ENCODE measurements around the gene NRL.

Gene NRL

DNA sequence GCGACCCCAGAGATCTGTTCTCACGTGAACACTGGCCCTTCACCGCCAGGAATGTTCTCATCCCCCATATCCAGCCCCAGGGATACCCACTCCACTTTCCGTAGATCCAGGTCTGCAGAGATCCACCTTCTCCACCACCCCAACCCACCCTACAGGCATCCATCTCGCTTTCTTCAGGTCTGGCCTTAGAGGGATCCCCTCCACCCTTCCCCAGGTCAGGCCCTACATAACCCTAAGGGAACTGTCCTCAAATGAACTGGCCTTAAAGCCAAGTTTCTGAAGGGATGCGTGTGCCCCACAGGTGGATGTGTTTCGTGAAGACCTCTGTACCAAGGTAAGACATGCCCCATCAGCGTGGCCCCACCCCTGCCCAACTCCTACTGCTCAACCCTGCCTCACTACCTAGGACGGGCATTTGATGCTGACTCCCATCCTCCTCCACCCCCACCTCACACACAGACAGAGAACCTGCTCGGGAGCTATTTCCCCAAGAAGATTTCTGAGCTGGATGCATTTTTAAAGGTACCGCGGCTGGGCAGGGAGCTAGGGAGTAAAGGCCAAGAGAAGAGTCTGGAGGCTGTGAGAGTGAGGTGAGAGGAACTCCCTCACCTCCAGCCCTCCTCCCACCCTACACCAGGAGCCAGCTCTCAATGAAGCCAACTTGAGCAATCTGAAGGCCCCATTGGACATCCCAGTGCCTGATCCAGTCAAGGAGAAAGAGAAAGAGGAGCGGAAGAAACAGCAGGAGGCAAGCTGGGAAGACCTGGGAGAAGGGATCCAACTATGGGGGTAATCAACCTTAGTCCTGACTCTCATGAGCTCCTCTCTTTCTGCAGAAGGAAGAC lies 22.2 kb upstream of the NRL start:
- Mint-ChIP-seq H3K9me3 (no peaks in the 10 kb centered on the region), H3K4me3 (peak overlapping the region; percentile 87), H3K27ac (peak overlapping the region; percentile 92), H3K4me1 (peaks cover 64% of the 10 kb centered on the region), H3K36me3 (peaks cover 54% of the 10 kb centered on the region)
- ATAC-seq (no peak), DNase-seq (ENCODE audit: low spot score in 2 of 2) (no peak)

DNA sequence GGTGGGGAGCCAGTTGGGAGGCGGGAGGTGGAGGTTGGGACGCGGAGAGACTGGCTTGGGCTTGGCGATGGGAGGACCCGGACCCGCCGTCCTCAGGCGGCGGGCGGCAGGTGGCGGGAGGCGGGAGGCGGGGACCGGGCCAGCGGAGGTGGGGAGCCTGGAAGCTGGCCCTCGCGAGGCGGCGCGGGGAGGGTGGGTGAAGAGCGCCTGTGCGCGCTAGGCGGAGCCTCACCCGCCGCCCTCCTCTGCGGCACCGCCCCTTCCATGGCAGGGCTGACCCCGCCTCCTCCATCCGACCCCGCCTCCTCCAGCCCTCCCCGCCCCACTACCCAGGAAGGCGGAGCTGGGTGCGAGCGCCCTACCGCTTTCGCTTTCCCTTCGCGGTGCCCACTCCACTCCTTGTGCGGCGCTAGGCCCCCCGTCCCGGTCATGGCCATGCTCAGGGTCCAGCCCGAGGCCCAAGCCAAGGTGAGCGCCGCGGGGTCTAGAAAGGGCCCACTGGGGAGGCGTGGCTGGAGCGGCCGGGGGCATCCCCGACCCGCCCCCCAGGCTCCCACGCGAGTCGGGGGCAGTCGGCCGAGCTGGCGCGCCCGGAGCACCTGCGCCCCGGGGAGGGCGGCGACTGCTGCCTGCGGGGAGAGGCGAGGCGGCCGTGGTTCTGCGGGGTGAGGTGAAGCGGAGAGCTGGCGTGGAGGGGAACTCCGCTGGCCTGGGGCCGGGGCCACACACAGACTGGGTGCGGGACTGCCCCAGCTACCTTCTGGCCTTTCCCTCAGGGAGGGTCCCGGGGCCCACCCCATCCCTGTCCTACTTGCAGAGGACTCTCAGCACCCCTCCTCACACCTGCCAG lies 21.3 kb upstream of the NRL start, which contains the start of gene PSME1:
PSME1 (plus strand) TSS at position 361 of the 850 bp plus-strand sequence; CDS start at position 430, 69 bp downstream.
- H3K4me3 Mint-ChIP-seq = peak within 1 kb of the TSS; percentile 87
- no peaks in the 10 kb centered on the region for H3K9me3 Mint-ChIP-seq
- DNase-seq (ENCODE audit: low spot score in 2 of 2) (peak; percentile 91 to 97), ATAC-seq (peak; percentile 94)
- H3K36me3 Mint-ChIP-seq = peaks cover 46% of the 10 kb centered on the region
- H3K27ac Mint-ChIP-seq = peak within 1 kb of the TSS; percentile 92
- H3K4me1 Mint-ChIP-seq = peaks cover 64% of the 10 kb centered on the region

DNA sequence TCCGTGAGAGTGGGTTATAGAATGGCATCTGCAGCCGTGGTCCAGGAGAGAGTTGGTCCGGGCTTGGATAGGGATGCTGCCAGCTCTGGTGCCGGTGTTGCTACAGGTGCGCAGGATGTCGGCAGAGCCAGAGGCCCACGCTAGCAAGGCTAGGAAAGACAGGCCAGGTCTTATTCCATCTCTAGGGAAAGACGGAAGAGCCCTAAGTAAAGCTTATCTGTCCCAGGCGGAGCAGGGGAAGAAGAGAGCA lies 20.8 kb upstream of the NRL start:
- Mint-ChIP-seq H3K36me3 (peaks cover 40% of the 10 kb centered on the region), H3K27ac (peak overlapping the region; percentile 81), H3K4me1 (peaks cover 59% of the 10 kb centered on the region), H3K4me3 (peak overlapping the region; percentile 87), H3K9me3 (no peaks in the 10 kb centered on the region)
- peak; percentile 2 for ATAC-seq
- no peak for DNase-seq (ENCODE audit: low spot score in 2 of 2)

DNA sequence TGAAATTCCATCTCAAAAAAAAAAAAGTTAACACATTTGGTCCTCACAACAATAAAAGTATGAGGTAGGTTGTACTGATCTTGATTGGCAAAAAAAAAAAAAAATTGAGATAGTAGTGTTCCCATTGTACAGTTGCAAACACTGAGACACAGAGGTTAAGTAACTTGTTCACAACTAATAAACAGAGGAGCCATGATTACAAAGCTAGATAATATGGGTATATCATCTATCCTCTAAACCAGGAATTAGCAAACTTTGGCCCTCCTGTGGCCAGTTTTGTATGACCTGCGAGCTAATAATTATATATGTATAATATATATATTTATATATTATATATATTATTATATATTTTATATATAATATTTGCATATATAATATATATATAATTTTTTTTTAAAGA lies 19.0 kb upstream of the NRL start:
- ATAC-seq (no peak), DNase-seq (ENCODE audit: low spot score in 2 of 2) (no peak)
- H3K27ac Mint-ChIP-seq = no peak overlapping the region
- H3K36me3 Mint-ChIP-seq = peaks cover 23% of the 10 kb centered on the region
- H3K4me3 Mint-ChIP-seq = no peak overlapping the region
- no peaks in the 10 kb centered on the region for H3K9me3 Mint-ChIP-seq
- H3K4me1 Mint-ChIP-seq = peaks cover 47% of the 10 kb centered on the region

DNA sequence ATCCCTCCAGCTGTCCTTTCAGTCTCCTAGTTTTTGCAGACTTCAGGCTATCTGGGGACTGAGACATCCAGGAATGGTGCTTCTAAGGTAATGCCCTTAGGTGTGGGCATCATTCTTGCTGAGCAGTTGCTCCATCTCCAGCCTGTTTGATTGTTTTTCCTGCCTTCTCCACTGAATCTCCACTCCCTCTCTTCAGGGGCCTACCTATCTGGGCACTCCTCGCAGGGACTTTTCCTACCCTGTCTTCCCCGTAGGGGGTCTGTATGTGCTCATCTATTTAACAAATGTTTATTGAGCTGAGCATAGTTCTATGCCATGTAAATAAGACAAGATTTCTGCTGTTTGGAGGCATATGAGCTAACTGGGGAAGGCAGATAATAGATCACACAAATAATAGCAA lies 18.2 kb upstream of the NRL start:
- peaks cover 39% of the 10 kb centered on the region for H3K4me1 Mint-ChIP-seq
- H3K4me3 Mint-ChIP-seq = no peak overlapping the region
- H3K9me3 Mint-ChIP-seq = no peaks in the 10 kb centered on the region
- H3K27ac Mint-ChIP-seq = peak overlapping the region; percentile 91
- ATAC-seq = no peak
- DNase-seq (ENCODE audit: low spot score in 2 of 2) = no peak
- H3K36me3 Mint-ChIP-seq = peaks cover 15% of the 10 kb centered on the region

DNA sequence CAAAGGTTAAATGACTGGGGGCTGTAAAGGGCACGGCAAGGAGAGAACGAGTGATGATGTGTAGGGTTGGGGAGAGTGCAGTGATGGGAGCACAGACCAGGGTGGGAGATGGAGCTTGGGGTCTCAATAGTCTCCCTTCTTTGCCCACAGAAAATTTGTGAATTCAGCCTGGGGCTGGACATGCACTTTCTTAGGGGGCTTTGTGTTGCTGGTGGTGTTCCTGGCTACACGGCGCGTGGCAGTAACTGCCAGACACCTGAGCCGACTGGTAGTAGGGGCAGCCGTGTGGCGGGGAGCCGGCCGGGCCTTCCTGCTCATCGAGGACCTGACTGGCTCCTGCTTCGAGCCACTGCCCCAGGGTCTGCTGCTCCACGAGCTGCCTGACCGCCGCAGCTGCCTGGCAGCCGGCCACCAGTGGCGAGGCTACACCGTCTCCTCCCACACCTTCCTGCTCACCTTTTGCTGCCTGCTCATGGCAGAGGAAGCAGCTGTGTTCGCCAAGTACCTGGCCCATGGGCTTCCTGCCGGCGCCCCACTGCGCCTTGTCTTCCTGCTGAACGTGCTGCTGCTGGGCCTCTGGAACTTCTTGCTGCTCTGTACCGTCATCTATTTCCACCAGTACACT lies 17.4 kb upstream of the NRL start:
- Mint-ChIP-seq H3K9me3 (no peaks in the 10 kb centered on the region), H3K4me3 (no peak overlapping the region), H3K36me3 (peaks cover 7% of the 10 kb centered on the region), H3K4me1 (peaks cover 31% of the 10 kb centered on the region), H3K27ac (peak overlapping the region; percentile 91)
- no peak for DNase-seq (ENCODE audit: low spot score in 2 of 2)
- no peak for ATAC-seq

DNA sequence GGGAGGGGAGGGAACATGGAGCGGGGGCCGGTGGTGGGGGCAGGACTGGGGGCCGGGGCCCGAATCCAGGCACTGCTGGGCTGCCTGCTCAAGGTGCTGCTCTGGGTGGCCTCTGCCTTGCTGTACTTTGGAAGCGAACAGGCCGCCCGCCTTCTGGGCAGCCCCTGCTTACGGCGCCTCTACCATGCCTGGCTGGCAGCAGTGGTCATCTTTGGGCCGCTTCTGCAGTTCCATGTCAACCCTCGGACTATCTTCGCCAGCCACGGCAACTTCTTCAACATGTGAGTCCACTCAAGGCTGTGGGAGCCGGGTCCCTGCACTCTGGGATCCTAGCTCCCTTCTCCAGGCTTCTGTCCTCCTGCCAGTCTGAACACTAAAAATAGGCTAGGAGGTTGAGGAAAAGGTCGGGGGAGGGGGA lies 16.8 kb upstream of the NRL start:
- ATAC-seq (no peak), DNase-seq (ENCODE audit: low spot score in 2 of 2) (no peak)
- peaks cover 25% of the 10 kb centered on the region for H3K4me1 Mint-ChIP-seq
- H3K27ac Mint-ChIP-seq = peak overlapping the region; percentile 91
- H3K9me3 Mint-ChIP-seq = no peaks in the 10 kb centered on the region
- H3K36me3 Mint-ChIP-seq = peaks cover under 1% of the 10 kb centered on the region
- no peak overlapping the region for H3K4me3 Mint-ChIP-seq

DNA sequence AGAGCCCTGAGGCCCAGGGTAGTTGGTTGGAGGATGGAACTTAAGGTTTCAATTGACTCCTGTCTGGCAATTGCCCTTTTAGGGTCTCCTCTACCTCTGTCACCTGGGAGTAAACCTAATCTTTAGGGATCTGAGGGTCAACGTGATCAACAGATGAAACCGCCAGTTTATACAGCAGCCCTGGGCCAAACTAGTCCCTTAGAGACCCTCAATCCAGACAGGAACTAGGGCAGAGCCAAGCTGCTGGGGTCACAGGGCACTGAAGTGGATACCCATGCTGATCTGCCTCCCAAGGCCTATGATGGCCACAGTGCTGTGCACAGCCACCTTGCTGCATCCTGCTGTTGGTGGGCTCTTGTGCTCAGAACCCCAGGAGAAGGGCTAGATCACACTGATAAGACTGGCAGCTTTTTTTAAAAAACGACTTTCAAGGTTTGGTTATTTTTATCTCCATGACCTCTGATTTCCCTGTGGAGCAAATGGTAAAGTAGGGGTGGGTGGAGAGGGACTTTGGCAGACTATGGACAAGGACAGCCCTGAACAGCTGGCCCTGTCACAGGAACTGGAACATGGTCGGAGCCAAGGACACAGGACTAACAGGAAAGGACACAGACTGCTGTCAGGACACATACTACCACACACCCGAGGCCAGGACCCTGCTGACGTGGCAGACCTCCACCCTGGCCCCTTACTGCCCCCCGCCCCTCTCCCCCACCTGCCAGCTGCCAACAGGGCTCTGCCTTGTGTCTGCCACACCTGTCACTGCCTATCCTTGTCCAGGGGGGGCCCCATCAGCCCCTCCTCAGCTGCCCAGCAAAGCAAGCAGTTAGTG lies 16.2 kb upstream of the NRL start:
- Mint-ChIP-seq H3K4me1 (peaks cover 24% of the 10 kb centered on the region), H3K36me3 (no peaks in the 10 kb centered on the region), H3K4me3 (no peak overlapping the region), H3K9me3 (no peaks in the 10 kb centered on the region), H3K27ac (no peak overlapping the region)
- ATAC-seq = no peak
- DNase-seq (ENCODE audit: low spot score in 2 of 2) = no peak

DNA sequence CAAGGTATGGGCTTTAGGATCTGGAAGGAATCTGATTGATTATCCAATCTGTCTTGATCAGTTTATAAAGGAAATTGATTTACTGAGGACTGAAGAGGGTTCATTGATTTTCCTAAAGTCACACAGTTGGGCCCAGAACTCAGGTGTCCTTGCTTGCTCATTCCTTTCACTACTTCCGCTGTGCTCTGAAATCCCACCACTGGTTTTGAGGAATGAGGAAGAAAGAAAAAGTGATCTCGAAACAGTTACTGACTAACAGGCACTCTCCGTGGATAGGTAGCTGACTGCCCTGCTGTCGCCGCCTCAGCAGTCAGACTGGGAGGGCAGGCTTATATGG lies 15.6 kb upstream of the NRL start, which contains the start of gene FITM1:
FITM1 (plus strand) TSS at position 280 of the 337 bp plus-strand sequence. CDS start 905 bp downstream, outside the sequence.
- H3K36me3 Mint-ChIP-seq = no peaks in the 10 kb centered on the region
- ATAC-seq = no peak
- no peak within 1 kb of the TSS for H3K4me3 Mint-ChIP-seq
- no peaks in the 10 kb centered on the region for H3K9me3 Mint-ChIP-seq
- peaks cover 20% of the 10 kb centered on the region for H3K4me1 Mint-ChIP-seq
- no peak within 1 kb of the TSS for H3K27ac Mint-ChIP-seq
- no peak for DNase-seq (ENCODE audit: low spot score in 2 of 2)

DNA sequence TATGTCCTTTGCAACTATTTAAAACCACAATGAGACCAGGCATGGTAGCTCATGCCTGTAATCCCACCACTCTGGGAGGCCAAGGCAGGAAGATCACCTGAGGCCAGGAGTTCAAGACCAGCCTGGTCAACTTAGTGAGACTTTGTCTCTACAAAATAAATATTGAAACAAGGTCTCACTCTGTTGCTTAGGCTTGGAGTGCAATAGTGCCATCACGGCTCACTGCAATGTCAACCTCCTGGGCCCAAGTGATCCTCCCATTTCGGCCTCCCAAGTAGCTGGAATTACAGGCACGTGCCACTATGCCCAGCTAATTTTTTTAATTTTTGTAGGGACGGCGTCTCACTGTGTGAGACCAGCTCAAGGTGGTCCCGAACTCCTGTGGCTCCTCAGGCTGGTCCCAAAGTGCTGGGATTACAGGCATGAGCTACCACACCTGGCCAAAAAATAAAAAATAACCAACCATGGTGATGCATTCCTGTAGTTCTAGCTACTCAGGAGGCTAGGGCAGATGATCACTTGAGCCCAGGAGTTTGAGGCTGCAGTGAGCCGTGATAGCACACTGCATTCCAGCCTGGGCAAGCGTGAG lies 14.8 kb upstream of the NRL start:
- Mint-ChIP-seq H3K9me3 (no peaks in the 10 kb centered on the region), H3K4me1 (peaks cover 15% of the 10 kb centered on the region), H3K4me3 (no peak overlapping the region), H3K36me3 (peaks cover 5% of the 10 kb centered on the region), H3K27ac (no peak overlapping the region)
- DNase-seq (ENCODE audit: low spot score in 2 of 2) = no peak
- no peak for ATAC-seq

DNA sequence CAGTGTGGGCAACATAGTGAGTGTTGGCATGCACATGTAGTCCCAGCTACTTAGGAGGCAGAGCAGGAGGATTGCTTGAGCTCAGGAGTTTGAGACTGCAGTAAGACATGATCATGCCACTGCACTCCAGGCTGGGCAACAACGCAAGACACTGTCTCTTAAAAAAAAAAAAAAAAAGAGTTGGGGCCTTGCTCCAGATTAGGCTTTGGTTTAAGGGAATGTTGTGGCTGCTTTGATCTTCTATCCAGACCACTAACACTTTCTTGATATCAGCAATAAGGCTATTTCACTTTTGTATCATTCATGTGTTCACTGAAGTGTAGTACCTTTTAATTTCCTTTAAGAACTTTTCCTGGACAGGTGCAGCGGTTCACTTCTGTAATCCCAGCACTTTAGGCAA lies 12.9 kb upstream of the NRL start:
- H3K27ac Mint-ChIP-seq = no peak overlapping the region
- DNase-seq (ENCODE audit: low spot score in 2 of 2) (no peak), ATAC-seq (no peak)
- H3K9me3 Mint-ChIP-seq = no peaks in the 10 kb centered on the region
- peaks cover 11% of the 10 kb centered on the region for H3K4me1 Mint-ChIP-seq
- H3K4me3 Mint-ChIP-seq = no peak overlapping the region
- H3K36me3 Mint-ChIP-seq = peaks cover 16% of the 10 kb centered on the region

DNA sequence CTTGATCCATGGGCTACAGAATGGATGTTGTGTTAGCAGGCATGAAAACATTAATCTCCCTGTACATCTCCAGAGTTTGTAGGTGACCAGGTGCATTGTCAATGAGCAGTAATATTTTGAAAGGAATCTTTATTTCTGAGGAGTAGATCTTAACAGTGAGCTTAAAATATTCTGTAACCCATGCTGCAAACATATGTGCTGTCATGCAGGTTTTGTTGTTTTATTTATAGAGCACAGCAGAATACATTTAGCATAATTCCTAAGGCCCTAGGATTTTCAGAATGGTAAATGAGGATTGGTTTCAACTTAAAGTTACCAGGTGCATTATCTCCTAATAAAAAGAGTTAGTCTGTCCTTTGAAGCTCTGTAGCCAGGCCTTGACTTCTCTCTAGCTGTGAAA lies 12.2 kb upstream of the NRL start:
- H3K27ac Mint-ChIP-seq = no peak overlapping the region
- DNase-seq (ENCODE audit: low spot score in 2 of 2) = no peak
- no peak for ATAC-seq
- no peak overlapping the region for H3K4me3 Mint-ChIP-seq
- no peaks in the 10 kb centered on the region for H3K9me3 Mint-ChIP-seq
- peaks cover 23% of the 10 kb centered on the region for H3K36me3 Mint-ChIP-seq
- H3K4me1 Mint-ChIP-seq = peaks cover 4% of the 10 kb centered on the region

DNA sequence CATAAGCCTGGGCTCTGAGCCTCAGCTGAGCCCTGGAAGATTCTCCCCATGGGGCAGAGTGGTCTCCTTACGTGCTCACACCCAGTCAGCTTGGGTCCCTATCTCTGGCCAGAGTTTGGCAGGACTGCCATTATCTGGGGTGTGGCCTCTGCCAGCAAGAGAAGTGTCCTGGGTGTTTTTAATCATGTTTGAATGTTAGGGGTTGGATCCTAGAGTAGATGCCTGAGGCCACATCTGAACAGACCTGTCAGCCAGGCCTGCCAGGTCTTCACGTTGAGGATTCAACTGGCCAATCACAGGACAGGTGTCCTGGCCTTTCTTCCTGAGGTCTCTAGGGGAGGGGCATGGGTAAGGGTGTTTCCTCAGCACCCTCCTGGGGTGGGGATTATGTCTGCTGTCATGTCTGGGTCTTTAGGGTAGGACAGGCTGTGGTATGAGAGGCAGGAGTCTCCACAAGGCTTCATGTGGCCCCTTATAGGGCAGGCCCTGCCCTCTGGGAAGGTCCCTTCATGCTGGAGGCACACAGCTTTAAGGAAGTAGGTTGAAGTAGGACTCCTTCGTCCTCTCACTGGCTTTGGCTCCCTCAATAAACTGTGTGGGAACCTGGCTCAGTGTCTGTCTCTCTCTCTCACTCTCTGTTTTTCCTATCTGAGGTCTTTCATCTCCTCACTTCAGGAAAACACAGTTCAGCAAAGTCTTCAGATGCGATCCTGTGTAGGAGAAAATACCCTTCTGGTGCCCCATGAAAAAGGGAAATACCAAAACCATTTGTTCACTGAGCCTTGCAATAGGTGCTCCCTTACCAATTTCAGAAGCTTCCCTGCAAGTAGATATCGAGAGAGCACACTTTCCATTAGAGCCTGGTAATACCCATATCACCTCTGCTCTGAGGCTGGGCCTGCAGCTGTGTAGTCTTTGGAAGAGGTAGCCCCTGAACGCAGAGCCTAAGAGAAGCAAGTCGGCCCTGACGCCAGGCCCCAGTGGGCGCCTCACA lies 9.0 kb upstream of the NRL start:
- H3K27ac Mint-ChIP-seq = peak overlapping the region; percentile 56

DNA sequence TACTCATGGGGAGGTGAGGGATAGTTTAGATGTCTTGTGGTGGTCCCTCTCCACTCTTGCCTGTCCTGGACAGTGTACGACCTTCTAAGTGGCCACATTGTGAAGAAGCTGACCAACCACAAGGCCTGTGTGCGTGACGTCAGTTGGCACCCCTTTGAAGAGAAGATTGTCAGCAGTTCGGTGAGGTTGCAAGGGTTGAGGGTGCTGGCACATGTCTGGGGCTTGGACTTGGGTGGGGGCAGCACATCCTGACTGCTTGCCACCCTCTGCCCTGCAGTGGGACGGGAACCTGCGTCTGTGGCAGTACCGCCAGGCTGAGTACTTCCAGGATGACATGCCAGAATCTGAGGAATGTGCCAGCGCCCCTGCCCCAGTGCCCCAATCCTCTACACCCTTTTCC lies 8.1 kb upstream of the NRL start:
- Mint-ChIP-seq H3K36me3 (peaks cover 64% of the 10 kb centered on the region), H3K9me3 (no peaks in the 10 kb centered on the region), H3K27ac (no peak overlapping the region), H3K4me1 (peaks cover 6% of the 10 kb centered on the region), H3K4me3 (no peak overlapping the region)
- DNase-seq (ENCODE audit: low spot score in 2 of 2) = no peak
- no peak for ATAC-seq

More for the DNA sequence above, 9.0 kb upstream of the NRL start:
- H3K9me3 Mint-ChIP-seq = no peaks in the 10 kb centered on the region
- DNase-seq (ENCODE audit: low spot score in 2 of 2) = no peak
- peaks cover 1% of the 10 kb centered on the region for H3K4me1 Mint-ChIP-seq
- H3K36me3 Mint-ChIP-seq = peaks cover 55% of the 10 kb centered on the region
- ATAC-seq = peak; percentile 52
- no peak overlapping the region for H3K4me3 Mint-ChIP-seq

All from stimulated activated effector memory CD8-positive, alpha-beta T cell treated with anti-CD3 and anti-CD28 coated beads, Interleukin-12 subunit alpha, Interleukin-12 subunit beta, amount 100 ng/mL, for 72 hours (primary cell).